Endothelial cell of umbilical vein (primary cell): Measurements from ENCODE around the gene ADH1C. TPM values are rescaled to one million over a fixed set of nuclear protein-coding genes. Genes with fewer than 3 reads are reported as not detected.

Experiments
- BruUV-seq: library from RNA; stranded (reverse); fragments of 400-500 nt; replicated peaks from 2 replicates; lab custom pipeline; 2021; lab: Mats Ljungman, UMichigan
- CTCF ChIA-PET: fragments of 300-600, 350-600 bp; sonication (Branson Sonifier 250); formaldehyde crosslinking; loops from one replicate; lab custom pipeline; 2021; ENCODE audit warnings: antibody characterized with exemption, inconsistent platforms; lab: Charles Lee
- POLR2A ChIA-PET: fragments of 300-600, 350-600 bp; sonication (Branson Sonifier 250); formaldehyde crosslinking; loops from one replicate; lab custom pipeline; 2021; ENCODE audit warnings: antibody characterized with exemption, inconsistent platforms; lab: Charles Lee
- DNase-seq: peaks from one replicate; pipeline ENCODE4 v3.0.0-alpha.2; 2011; ENCODE audit warnings: low read depth, low spot score
- FAIRE-seq: peaks from 2 replicates; lab custom pipeline; 2011; peaks lifted over from hg19 to GRCh38; lab: Jason Lieb, UNC
- H2AFZ ChIP-seq: 2 replicates; pipeline ENCODE4 v1.6.0; 2012; ENCODE audit warnings: low read depth, low read length, control low read depth, inconsistent platforms
- H3K27ac ChIP-seq: 2 replicates; pipeline ENCODE4 v1.5.1; 2011; ENCODE audit warnings: low read depth, mild to moderate bottlenecking, control low read depth, low read length, moderate library complexity; ENCODE audit not compliant: insufficient read depth
- H3K27me3 ChIP-seq, 2 experiments: 2 replicates each; pipeline versions ENCODE4 v1.6.0 to v1.6.1; 2011; ENCODE audit warnings: low read length in 2 of 2, mixed read lengths in 1 of 2; ENCODE audit not compliant: control insufficient read depth in 2 of 2, insufficient read depth in 2 of 2
- H3K36me3 ChIP-seq, 2 experiments: 2 replicates in 1 of 2; 3 replicates in 1 of 2; pipeline ENCODE4 v1.5.1; 2011; ENCODE audit warnings: low read length in 2 of 2, mild to moderate bottlenecking in 1 of 2, moderate library complexity in 1 of 2; ENCODE audit not compliant: control insufficient read depth in 2 of 2, insufficient read depth in 2 of 2; ENCODE audit errors: extremely low read depth in 1 of 2
- H3K4me1 ChIP-seq: 3 replicates; pipeline ENCODE4 v1.5.1; 2011; ENCODE audit warnings: mild to moderate bottlenecking, low read length; ENCODE audit not compliant: control insufficient read depth, insufficient read depth; ENCODE audit errors: extremely low read depth
- H3K4me2 ChIP-seq: 2 replicates; pipeline ENCODE4 v1.6.1; 2011; ENCODE audit warnings: low read length, control low read depth, mixed read lengths; ENCODE audit not compliant: insufficient read depth
- H3K4me3 ChIP-seq, 3 experiments: fragments of 200-600 bp in 1 of 3; sonication (generic), shearing (Covaris generic) in 1 of 3; replicated peaks in 1 of 3; 2 replicates each; pipeline ENCODE4 v1.5.1; 2011 to 2016; ENCODE audit warnings: control low read depth in 3 of 3, low read length in 3 of 3, mild to moderate bottlenecking in 2 of 3, inconsistent platforms in 1 of 3, low read depth in 1 of 3, moderate library complexity in 1 of 3; ENCODE audit not compliant: insufficient read depth in 1 of 3
- H3K79me2 ChIP-seq: 2 replicates; pipeline ENCODE4 v1.6.0; 2012; ENCODE audit warnings: low read length, inconsistent platforms; ENCODE audit not compliant: control insufficient read depth, insufficient read depth
- H3K9ac ChIP-seq: replicated peaks from 2 replicates; pipeline ENCODE3; 2011; ENCODE audit warnings: low read length, control low read depth; ENCODE audit not compliant: insufficient read depth; ENCODE audit errors: extremely low read depth
- H3K9me1 ChIP-seq: replicated peaks from 3 replicates; pipeline ENCODE4 v1.6.0; 2011; ENCODE audit warnings: mild to moderate bottlenecking, low read length; ENCODE audit not compliant: control insufficient read depth, insufficient read depth; ENCODE audit errors: extremely low read depth
- H3K9me3 ChIP-seq: replicated peaks from 2 replicates; pipeline ENCODE4 v1.5.1; 2012; ENCODE audit warnings: low read length, inconsistent platforms; ENCODE audit not compliant: control insufficient read depth, insufficient read depth
- H4K20me1 ChIP-seq: replicated peaks from 2 replicates; pipeline ENCODE3; 2011; ENCODE audit warnings: mild to moderate bottlenecking, low read length; ENCODE audit not compliant: control insufficient read depth, insufficient read depth; ENCODE audit errors: extremely low read depth
- EZH2 ChIP-seq: IDR thresholded peaks from 2 replicates; pipeline ENCODE4 v1.6.1; 2012; ENCODE audit warnings: borderline replicate concordance, low read depth, mild to moderate bottlenecking, moderate library complexity, low read length, inconsistent platforms; ENCODE audit not compliant: severe bottlenecking
- FOS ChIP-seq: IDR thresholded peaks from 2 replicates; pipeline ENCODE4 v1.6.1; 2011; ENCODE audit warnings: mild to moderate bottlenecking, low read length, moderate library complexity, borderline replicate concordance; ENCODE audit not compliant: insufficient read depth
- GATA2 ChIP-seq: IDR thresholded peaks from 2 replicates; pipeline ENCODE4 v1.7.0; 2011; ENCODE audit warnings: low read depth, mild to moderate bottlenecking, moderate library complexity, mixed read lengths, low read length; ENCODE audit not compliant: insufficient read length, insufficient read depth
- JUN ChIP-seq: IDR thresholded peaks from 2 replicates; pipeline ENCODE4 v1.6.1; 2011; ENCODE audit warnings: borderline replicate concordance, low read depth; ENCODE audit not compliant: insufficient read length, insufficient read depth
- MYC ChIP-seq: IDR thresholded peaks from one replicate; pipeline ENCODE4 v1.6.1; 2011; ENCODE audit warnings: mild to moderate bottlenecking, low read depth, low read length
- POLR2A ChIP-seq: IDR thresholded peaks from 2 replicates; pipeline ENCODE4 v1.6.1; 2012; ENCODE audit warnings: low read depth, mild to moderate bottlenecking, control low read depth, low read length
- POLR2AphosphoS5 ChIP-seq: IDR thresholded peaks from 2 replicates; pipeline ENCODE4 v1.6.1; 2012; ENCODE audit warnings: low read depth, mild to moderate bottlenecking, control low read depth, low read length, moderate library complexity; ENCODE audit not compliant: insufficient read depth
- dilution Hi-C: fragments of 300-500 bp; cut with MboI; formaldehyde crosslinking; loops from one replicate; pipeline ENCODE4 v1.15.0; 2019; ENCODE audit warnings: low sequenced_read_pairs; ENCODE audit not compliant: extremely low pct_ligation_motif_present
- intact Hi-C: fragments of 100-400 bp; cut with micrococcal nuclease; formaldehyde crosslinking; loops from one replicate; pipeline ENCODE4 v1.10.0; 2022
- polyA plus RNA-seq, 4 experiments: library from polyadenylated mRNA; depleted of rRNA in 3 of 4; stranded (reverse) in 3 of 4; unstranded in 1 of 4; fragments of >200 nt; gene quantifications; 2 replicates each; pipeline versions ENCODE4 v1.2.1 to v1.2.3, GENCODE V29; 2011 to 2012; ENCODE audit warnings: missing spikeins in 1 of 4
- total RNA-seq: library from RNA; stranded (reverse); gene quantifications from 2 replicates; pipeline ENCODE4 v1.2.3, GENCODE V29; 2021
- TF ChIP-seq, protein P1 (sequence below), 2 donors: IDR thresholded peaks; 1 replicate in 1 of 2; 2 replicates in 1 of 2; pipeline ENCODE4 v1.5.1; 2011; ENCODE audit warnings: low read length in 2 of 2, mild to moderate bottlenecking in 2 of 2, moderate library complexity in 2 of 2, control low read depth in 1 of 2, inconsistent platforms in 1 of 2, low read depth in 1 of 2; ENCODE audit not compliant: insufficient read depth in 1 of 2; ENCODE audit errors: extremely low read depth in 1 of 2
- TF ChIP-seq, protein P2 (sequence below): IDR thresholded peaks from 2 replicates; pipeline ENCODE4 v1.6.1; 2011; ENCODE audit not compliant: insufficient read depth, insufficient read length

The ADH1C gene
- total and polyA plus RNA-seq, 2 donors (not counting 3 experiments of a cell fraction or from before 2014, with no cell fraction given), result not detected

DNA sequence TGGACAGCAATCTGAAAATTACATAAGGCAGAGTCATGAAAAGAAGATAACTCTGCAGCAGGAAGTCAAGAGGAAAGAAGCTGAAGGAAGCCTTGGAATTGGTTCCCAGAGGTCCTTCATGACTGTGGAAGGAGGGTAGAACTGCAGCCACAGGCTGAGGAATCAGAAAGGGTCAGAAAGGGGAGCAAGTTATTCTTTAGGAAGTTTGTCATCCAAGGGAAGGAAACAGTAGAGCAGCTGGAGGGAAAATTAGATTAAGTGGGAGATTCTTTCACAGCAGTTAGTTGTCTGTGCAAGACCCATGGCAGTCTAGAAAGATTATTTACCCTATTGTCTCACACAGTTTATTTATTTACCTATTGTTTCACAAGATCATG lies 9.3 kb upstream of the ADH1C start:
- no TSS peak for BruUV-seq
- H3K9ac ChIP-seq, result no peak overlapping the region
- intact Hi-C loops (no loop called here), dilution Hi-C loops (no loop called here)
- no peaks in the 10 kb centered on the region for H3K4me1 ChIP-seq
- ChIA-PET CTCF (no interaction called here), POLR2A (no interaction called here)
- no peak overlapping the region for H3K4me2 ChIP-seq
- no peak for TF ChIP-seq MYC
- TF ChIP-seq POLR2AphosphoS5, result no peak
- TF ChIP-seq, protein P1, sequence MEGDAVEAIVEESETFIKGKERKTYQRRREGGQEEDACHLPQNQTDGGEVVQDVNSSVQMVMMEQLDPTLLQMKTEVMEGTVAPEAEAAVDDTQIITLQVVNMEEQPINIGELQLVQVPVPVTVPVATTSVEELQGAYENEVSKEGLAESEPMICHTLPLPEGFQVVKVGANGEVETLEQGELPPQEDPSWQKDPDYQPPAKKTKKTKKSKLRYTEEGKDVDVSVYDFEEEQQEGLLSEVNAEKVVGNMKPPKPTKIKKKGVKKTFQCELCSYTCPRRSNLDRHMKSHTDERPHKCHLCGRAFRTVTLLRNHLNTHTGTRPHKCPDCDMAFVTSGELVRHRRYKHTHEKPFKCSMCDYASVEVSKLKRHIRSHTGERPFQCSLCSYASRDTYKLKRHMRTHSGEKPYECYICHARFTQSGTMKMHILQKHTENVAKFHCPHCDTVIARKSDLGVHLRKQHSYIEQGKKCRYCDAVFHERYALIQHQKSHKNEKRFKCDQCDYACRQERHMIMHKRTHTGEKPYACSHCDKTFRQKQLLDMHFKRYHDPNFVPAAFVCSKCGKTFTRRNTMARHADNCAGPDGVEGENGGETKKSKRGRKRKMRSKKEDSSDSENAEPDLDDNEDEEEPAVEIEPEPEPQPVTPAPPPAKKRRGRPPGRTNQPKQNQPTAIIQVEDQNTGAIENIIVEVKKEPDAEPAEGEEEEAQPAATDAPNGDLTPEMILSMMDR (IDR thresholded peaks at IDR 0.05; ENCODE audit: extremely low read depth in 1 of 2, insufficient read depth in 1 of 2, low read depth in 1 of 2, low read length in 2 of 2), result no peak
- TF ChIP-seq GATA2, result no peak
- TF ChIP-seq, protein P2, sequence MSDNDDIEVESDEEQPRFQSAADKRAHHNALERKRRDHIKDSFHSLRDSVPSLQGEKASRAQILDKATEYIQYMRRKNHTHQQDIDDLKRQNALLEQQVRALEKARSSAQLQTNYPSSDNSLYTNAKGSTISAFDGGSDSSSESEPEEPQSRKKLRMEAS, result no peak
- no peak for TF ChIP-seq JUN
- no peak for TF ChIP-seq FOS
- no peak for TF ChIP-seq POLR2A
- TF ChIP-seq EZH2, result no peak
- H3K27me3 ChIP-seq, result no peaks in the 10 kb centered on the region
- no peaks in the 10 kb centered on the region for H4K20me1 ChIP-seq
- H3K79me2 ChIP-seq, result no peaks in the 10 kb centered on the region
- H3K27ac ChIP-seq, result no peak overlapping the region
- H3K9me1 ChIP-seq, result no peaks in the 10 kb centered on the region
- no peaks in the 10 kb centered on the region for H3K9me3 ChIP-seq
- DNase-seq (no peak), FAIRE-seq (no peak)
- no peak overlapping the region for H2AFZ ChIP-seq
- H3K4me3 ChIP-seq, result no peak overlapping the region
- no peaks in the 10 kb centered on the region for H3K36me3 ChIP-seq
